HG02623 (cell line): ENCODE measurements around the gene TNS3.

Experiments used
- ATAC-seq: cut with Tn5 transposase; IDR thresholded peaks from one replicate; pipeline ENCODE4 v1.9.1; 2021; ENCODE audit warnings: moderate library complexity; ENCODE audit not compliant: unreplicated experiment

The TNS3 gene

GRCh38 chr7:47509571-47509970 lies 72.3 kb downstream of the TNS3 start:
- ATAC-seq: no peak

GRCh38 chr7:47508389-47509380 lies 73.2 kb downstream of the TNS3 start:
- ATAC-seq: no peak

- ATAC-seq: no peak
Observed at GRCh38 chr7:47507522-47507921, 74.4 kb downstream of the TNS3 start.

GRCh38 chr7:47506382-47507339 lies 75.2 kb downstream of the TNS3 start:
- ATAC-seq: no peak

- no peak for ATAC-seq
Observed at GRCh38 chr7:47505312-47506007, 76.5 kb downstream of the TNS3 start.

- ATAC-seq: no peak
Observed at GRCh38 chr7:47504551-47505311, 77.2 kb downstream of the TNS3 start.

DNA sequence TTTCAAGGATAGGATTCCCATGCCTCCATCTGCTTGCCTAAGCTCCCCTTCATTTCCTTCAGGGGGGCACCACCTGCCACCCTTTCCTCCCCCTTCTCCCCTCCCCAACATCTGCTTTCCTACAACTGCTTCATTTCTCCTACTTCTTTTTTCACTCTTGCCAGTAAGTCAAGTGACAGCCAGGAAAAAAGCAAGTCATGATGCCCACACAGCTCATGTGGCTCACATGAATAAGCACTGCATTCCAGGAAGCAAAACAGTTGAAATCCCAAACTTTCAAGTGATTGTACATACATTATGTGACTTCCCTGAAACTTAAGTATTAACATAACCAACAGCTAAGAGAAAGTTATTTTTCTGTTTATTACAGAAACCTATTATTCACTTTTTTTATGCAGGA lies 78.6 kb downstream of the TNS3 start:
- ATAC-seq: no peak

DNA sequence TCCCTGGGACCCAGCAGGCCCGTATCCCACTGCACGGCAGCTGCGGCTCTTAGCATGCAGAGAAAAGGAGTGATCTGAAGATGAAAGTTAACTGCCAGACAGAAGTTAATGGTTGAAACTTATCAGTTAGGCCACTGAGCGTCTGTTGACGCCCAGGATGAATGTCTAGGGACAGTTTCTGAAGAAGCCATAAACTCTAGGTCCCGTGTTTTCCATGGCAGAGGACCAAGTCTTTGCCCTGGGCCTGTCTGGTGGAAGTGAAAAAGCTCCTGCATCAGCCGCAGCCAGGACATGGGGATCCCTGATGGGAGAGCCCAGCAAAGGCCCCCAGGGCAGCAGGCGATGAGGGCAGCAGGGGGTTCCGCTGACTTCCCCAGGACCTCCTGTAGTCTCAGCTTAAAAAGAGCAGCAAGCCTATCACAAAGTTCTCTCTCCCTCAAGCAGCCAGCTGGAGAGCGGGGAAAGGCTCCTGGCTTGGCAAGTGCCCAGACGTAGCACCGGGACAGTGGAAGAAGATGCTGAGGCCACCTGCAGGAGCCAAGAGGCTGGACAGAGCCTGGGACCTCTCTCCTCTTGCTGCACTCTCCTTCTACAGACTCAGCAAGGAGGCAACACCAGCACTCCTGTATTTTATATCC lies 79.6 kb downstream of the TNS3 start:
- ATAC-seq: no peak

DNA sequence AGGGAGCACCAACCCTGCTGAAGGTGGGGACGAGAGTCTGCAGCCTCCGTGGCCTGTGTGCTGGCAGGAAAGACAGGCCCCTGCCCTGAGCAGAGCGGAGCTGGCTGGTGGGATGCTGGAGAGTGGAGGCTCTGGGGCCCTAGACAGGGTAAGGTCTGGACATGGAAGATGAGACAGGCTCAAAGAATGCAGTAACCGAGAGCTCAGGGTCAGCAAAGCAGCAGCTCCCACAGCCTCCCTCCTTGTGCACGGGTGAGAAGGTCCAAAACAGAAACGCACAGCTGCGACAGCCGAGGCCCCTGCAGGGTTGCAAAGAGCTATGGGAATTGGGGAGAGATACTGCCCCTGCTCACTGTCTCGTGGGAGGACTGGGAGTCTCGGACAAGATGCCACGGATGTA lies 80.5 kb downstream of the TNS3 start:
- no peak for ATAC-seq

DNA sequence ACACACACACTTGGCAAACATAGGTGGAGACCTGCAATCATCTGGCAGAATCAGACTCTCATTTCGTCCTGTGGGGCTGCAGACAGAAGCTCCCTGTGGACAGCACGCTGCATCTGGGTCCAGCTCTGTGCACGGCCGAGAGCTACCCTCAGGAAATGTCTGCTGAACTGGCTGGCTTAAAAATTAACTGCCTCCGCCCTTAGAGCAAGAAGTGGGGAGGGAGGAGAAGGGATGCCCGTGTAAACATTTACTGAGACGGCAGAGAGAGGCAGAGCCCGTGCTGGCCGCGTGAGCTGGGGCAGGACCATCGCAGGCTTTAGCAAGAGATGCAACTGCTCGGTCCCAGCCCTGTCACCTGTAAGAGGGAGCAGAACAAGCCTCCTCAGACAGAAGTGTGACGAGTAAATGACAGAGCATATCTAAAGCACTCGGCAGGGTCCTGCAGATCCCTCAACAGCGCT lies 81.8 kb downstream of the TNS3 start:
- no peak for ATAC-seq

- ATAC-seq: no peak
Observed at GRCh38 chr7:47498229-47499056, 83.5 kb downstream of the TNS3 start.

- ATAC-seq: peak; percentile 93
Observed at GRCh38 chr7:47497367-47498096, 84.4 kb downstream of the TNS3 start.

- no peak for ATAC-seq
Observed at GRCh38 chr7:47496666-47497065, 85.2 kb downstream of the TNS3 start.

DNA sequence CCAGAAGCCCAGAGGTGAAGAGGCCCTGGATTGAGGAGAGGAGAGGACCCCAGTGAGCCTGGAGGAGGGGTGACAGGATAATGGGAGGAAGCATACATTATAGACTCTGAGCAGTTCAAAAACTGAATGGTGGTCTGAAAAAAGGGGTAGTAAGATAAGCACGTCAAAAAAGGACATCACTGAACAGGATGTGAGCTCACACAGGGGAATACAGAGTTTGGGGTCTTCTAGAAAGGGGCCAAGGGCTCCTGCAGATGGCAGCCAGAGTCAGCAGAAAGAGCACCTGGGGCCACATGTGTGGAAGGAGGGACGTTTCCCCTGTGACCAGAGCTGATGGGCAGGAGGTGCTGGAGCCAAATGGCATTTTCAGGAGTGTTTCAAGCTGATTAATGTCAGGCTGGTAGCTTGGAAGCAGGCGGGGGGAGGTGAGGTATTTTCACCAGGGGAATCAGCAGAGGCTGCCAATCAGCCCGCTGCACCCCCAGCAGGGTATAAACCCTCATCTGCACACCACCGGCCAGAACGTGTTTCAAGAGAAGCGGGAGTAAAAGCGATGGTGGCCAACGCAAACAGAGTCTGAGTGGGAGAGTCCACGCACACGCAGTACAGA lies 85.8 kb downstream of the TNS3 start:
- no peak for ATAC-seq

DNA sequence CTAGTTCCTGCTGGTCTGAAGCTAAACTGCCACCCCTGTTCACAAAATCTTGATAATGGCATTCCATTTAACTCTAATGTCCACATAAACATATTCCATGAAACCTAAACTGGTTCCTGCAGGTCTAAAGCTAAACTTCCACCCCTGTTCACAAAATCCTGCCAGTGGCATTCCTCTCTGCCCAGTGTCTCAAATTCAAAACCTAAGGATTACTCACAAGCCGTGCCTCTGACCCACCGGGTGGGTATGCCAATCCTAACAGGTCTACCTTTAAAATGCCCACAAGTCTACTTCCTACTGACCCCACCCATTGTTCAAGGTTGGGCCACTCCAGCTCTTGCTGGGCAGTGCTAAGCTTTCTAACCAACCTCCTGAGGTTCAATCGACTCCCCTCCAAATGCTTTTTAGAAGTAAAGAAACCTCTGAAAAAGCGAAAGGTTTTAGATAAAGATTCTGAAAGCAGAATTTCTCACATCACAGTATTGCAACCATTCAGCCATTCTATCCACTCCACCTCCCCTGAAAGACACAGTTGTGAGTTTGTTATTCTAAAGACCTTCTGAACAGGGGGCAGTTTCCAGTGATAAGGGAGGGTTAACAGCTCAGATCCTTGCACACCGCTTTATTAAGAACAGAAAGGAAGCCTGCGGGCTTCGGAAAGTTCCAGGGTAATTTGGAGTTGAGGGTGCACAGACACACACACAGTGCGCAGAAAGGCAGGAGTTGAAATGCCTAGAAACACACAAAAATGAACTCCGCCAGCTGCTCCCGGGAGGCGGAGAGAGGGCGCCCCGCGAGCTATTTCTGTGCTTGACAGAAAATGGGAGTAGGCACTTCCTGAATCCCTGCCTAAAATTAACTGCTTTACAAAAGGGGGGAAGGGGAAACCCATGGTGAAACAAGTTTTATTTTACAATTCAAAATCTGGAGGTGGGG lies 87.7 kb downstream of the TNS3 start:
- no peak for ATAC-seq

- ATAC-seq: no peak
Observed at GRCh38 chr7:47492716-47493325, 89.1 kb downstream of the TNS3 start.
